ENCODE measurements around the gene AGPAT3. TPM values are rescaled to one million over a fixed set of nuclear protein-coding genes. Genes with fewer than 3 reads are reported as not detected.

AGPAT3 gene
- total and polyA plus RNA-seq, 10 of the 15 experiments (the other 5 are each of a cell fraction or from before 2014, with no cell fraction given), result 1.2 to 110 (median 30.8) TPM

- no peaks in the 10 kb centered on the region for H3K27me3 ChIP-seq (replicated peaks in 1 of 2; ENCODE audit: control insufficient read depth in 2 of 2, insufficient read depth in 2 of 2, low read length in 1 of 2)
- TF ChIP-seq USF2 (IDR thresholded peaks at IDR 0.05; ENCODE audit: borderline replicate concordance, low read depth, low read length), result no peak
- TF ChIP-seq E2F4 (IDR thresholded peaks at IDR 0.05; ENCODE audit: low read depth, low read length), result no peak
- TF ChIP-seq, protein P1, sequence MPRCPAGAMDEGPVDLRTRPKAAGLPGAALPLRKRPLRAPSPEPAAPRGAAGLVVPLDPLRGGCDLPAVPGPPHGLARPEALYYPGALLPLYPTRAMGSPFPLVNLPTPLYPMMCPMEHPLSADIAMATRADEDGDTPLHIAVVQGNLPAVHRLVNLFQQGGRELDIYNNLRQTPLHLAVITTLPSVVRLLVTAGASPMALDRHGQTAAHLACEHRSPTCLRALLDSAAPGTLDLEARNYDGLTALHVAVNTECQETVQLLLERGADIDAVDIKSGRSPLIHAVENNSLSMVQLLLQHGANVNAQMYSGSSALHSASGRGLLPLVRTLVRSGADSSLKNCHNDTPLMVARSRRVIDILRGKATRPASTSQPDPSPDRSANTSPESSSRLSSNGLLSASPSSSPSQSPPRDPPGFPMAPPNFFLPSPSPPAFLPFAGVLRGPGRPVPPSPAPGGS (IDR thresholded peaks at IDR 0.05; ENCODE audit: borderline replicate concordance, insufficient read depth, low read depth, low read length, poor library complexity, severe bottlenecking), result no peak
- no peak for TF ChIP-seq CHD4 (IDR thresholded peaks at IDR 0.05)
- TF ChIP-seq, protein P2, sequence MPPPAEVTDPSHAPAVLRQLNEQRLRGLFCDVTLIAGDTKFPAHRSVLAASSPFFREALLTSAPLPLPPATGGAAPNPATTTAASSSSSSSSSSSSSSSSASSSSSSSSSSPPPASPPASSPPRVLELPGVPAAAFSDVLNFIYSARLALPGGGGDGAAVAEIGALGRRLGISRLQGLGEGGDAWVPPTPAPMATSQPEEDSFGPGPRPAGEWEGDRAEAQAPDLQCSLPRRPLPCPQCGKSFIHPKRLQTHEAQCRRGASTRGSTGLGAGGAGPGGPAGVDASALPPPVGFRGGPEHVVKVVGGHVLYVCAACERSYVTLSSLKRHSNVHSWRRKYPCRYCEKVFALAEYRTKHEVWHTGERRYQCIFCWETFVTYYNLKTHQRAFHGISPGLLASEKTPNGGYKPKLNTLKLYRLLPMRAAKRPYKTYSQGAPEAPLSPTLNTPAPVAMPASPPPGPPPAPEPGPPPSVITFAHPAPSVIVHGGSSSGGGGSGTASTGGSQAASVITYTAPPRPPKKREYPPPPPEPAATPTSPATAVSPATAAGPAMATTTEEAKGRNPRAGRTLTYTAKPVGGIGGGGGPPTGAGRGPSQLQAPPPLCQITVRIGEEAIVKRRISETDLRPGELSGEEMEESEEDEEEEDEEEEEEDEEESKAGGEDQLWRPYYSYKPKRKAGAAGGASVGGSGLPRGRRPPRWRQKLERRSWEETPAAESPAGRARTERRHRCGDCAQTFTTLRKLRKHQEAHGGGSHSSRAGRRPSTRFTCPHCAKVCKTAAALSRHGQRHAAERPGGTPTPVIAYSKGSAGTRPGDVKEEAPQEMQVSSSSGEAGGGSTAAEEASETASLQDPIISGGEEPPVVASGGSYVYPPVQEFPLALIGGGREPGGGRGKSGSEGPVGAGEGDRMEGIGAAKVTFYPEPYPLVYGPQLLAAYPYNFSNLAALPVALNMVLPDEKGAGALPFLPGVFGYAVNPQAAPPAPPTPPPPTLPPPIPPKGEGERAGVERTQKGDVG (CRISPR knock-in tag; IDR thresholded peaks at IDR 0.05), result no peak
- no peaks in the 10 kb centered on the region for H3K4me1 ChIP-seq (ENCODE audit: control insufficient read depth, insufficient read depth, low read length)
- in situ Hi-C loops (cut with MboI) (no loop called here), intact Hi-C loops (cut with micrococcal nuclease; ENCODE audit: unreplicated experiment) (no loop called here)
- no TSS peak for BruUV-seq (replicated peaks)
- H3K4me3 ChIP-seq, result no peak overlapping the region
- FAIRE-seq, result no peak
- no peak for DNase-seq (ENCODE audit: low read depth, low spot score)
- H4K20me1 ChIP-seq (ENCODE audit: control insufficient read depth, insufficient read depth), result no peaks in the 10 kb centered on the region
- CTCF ChIA-PET, result no interaction called here
- no peaks in the 10 kb centered on the region for H3K9me3 ChIP-seq (replicated peaks; ENCODE audit: control insufficient read depth, insufficient read depth, low read length)
- no peaks in the 10 kb centered on the region for H3K36me3 ChIP-seq (ENCODE audit: control insufficient read depth in 2 of 2, insufficient read depth in 2 of 2, low read length in 1 of 2)
- RAD21 ChIA-PET (ENCODE audit: unreplicated experiment), result no interaction called here
- no peak overlapping the region for H3K27ac ChIP-seq (ENCODE audit: control insufficient read depth, insufficient read depth)
- WGBS (ENCODE audit: insufficient coverage, insufficient replicate concordance, low lambda C conversion rate, missing lambda C conversion rate), result 81% methylated on average over 9 of the region's 9 CpGs
- SMC1A ChIA-PET (ENCODE audit: uncharacterized antibody, unreplicated experiment), result no interaction called here
- no peak overlapping the region for H3K9ac ChIP-seq (ENCODE audit: control insufficient read depth, insufficient read depth, low read length)
- no peak overlapping the region for H2AFZ ChIP-seq (ENCODE audit: control insufficient read depth, low read depth, low read length)
- H3K79me2 ChIP-seq (ENCODE audit: control insufficient read depth, insufficient read depth, low read length), result no peaks in the 10 kb centered on the region
- POLR2A ChIA-PET, result no interaction called here
- ATAC-seq, result no peak
- no peak overlapping the region for H3K4me2 ChIP-seq (ENCODE audit: control insufficient read depth, insufficient read depth)
These were observed 140.6 kb downstream of the AGPAT3 start for GRCh38 chr21:44005593-44005992.
